Uterus (tissue), 2 donors: ENCODE measurements around the gene EXO5.

Source experiments
- POLR2A ChIP-seq, 2 donors: fragments of 450-650 bp; IDR thresholded peaks; one replicate each; pipeline ENCODE4 v1.6.1; 2016; ENCODE audit warnings: antibody characterized with exemption in 2 of 2, mild to moderate bottlenecking in 1 of 2, moderate library complexity in 1 of 2
- TF ChIP-seq, protein P1 (sequence below), 4 experiments: fragments of 200-600 bp in 2 of 4; fragments of 450-650 bp in 2 of 4; sonication (generic) in 2 of 4; IDR thresholded peaks; one replicate each; pipeline ENCODE4 v1.5.1; 2016 to 2019; ENCODE audit warnings: antibody characterized with exemption in 4 of 4, mild to moderate bottlenecking in 2 of 4, moderate library complexity in 1 of 4

- TF ChIP-seq, protein P1, sequence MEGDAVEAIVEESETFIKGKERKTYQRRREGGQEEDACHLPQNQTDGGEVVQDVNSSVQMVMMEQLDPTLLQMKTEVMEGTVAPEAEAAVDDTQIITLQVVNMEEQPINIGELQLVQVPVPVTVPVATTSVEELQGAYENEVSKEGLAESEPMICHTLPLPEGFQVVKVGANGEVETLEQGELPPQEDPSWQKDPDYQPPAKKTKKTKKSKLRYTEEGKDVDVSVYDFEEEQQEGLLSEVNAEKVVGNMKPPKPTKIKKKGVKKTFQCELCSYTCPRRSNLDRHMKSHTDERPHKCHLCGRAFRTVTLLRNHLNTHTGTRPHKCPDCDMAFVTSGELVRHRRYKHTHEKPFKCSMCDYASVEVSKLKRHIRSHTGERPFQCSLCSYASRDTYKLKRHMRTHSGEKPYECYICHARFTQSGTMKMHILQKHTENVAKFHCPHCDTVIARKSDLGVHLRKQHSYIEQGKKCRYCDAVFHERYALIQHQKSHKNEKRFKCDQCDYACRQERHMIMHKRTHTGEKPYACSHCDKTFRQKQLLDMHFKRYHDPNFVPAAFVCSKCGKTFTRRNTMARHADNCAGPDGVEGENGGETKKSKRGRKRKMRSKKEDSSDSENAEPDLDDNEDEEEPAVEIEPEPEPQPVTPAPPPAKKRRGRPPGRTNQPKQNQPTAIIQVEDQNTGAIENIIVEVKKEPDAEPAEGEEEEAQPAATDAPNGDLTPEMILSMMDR (IDR thresholded peaks at IDR 0.05) = no peak
- no peak for TF ChIP-seq POLR2A (IDR thresholded peaks at IDR 0.05)
Observed at GRCh38 chr1:40475268-40475667, 33.3 kb upstream of the EXO5 start.
